ENCODE data around the gene PYGO2. TPM values are rescaled to one million over a fixed set of nuclear protein-coding genes. Genes with fewer than 3 reads are reported as not detected.

The PYGO2 gene
- total RNA-seq, 2 experiments from 2014 or later: 44.3 to 47.3 TPM

GRCh38 chr1:155006601-155007101 lies 45.1 kb upstream of the PYGO2 start:
- peak overlapping the region; percentile 77 for H3K27ac ChIP-seq (ENCODE audit: low read depth, low read length, poor library complexity, severe bottlenecking)
- no peaks in the 10 kb centered on the region for H3K9me2 ChIP-seq (ENCODE audit: insufficient read depth, low read length)
- TF ChIP-seq EZH2phosphoT487 (IDR thresholded peaks at IDR 0.05; ENCODE audit: borderline replicate concordance, low read depth, low read length) (no peak), CTCF (conservative IDR thresholded peaks at IDR 0.05; ENCODE audit: low read length) (no peak)
- no TSS peak for BruUV-seq (replicated peaks)
- intact Hi-C loops (cut with micrococcal nuclease; ENCODE audit: unreplicated experiment): no loop called here
- no peaks in the 10 kb centered on the region for H3K9me3 ChIP-seq (ENCODE audit: low read length)
- no peaks in the 10 kb centered on the region for H4K20me1 ChIP-seq (ENCODE audit: insufficient read depth, low read length)
- POLR2A ChIA-PET: no interaction called here
- DNase-seq (ENCODE audit: low spot score): peak; percentile 71
- H3K79me2 ChIP-seq (ENCODE audit: insufficient read depth, low read depth, low read length): peaks cover 10% of the 10 kb centered on the region; the same call in 1 of the 2 replicates
- H3K36me3 ChIP-seq (ENCODE audit: insufficient read depth, low read length): no peaks in the 10 kb centered on the region
- CTCF ChIA-PET (ENCODE audit: unreplicated experiment): interaction anchor here (1.1 kb wide), 1 partner anchor 168 kb away, joined by 3 read pairs; no protein-coding TSS in a partner anchor
- peaks cover 61% of the 10 kb centered on the region for H3K4me1 ChIP-seq (ENCODE audit: insufficient read depth, low read length, poor library complexity, severe bottlenecking)
- H3K4me2 ChIP-seq (ENCODE audit: low read length): peak overlapping the region; percentile 93
- H2AFZ ChIP-seq (ENCODE audit: low read length): no peak overlapping the region
- peak overlapping the region; percentile 12 for H3K4me3 ChIP-seq (ENCODE audit: low read depth, low read length, poor library complexity, severe bottlenecking)

GRCh38 chr1:155005076-155006011 lies 43.8 kb upstream of the PYGO2 start:
- ChIA-PET POLR2A (interaction anchor here (0.7 to 2.0 kb wide), 4 partner anchors 11 to 866 kb away, joined by 3 to 10 read pairs (median 4); no protein-coding TSS in a partner anchor), CTCF (ENCODE audit: unreplicated experiment) (interaction anchor here (0.7 kb wide), 1 partner anchor 1144 kb away, joined by 5 read pairs; no protein-coding TSS in a partner anchor)
- H3K9me3 ChIP-seq (ENCODE audit: low read length): no peaks in the 10 kb centered on the region
- peak; percentile 57 for DNase-seq (ENCODE audit: low spot score)
- H3K4me3 ChIP-seq (ENCODE audit: low read depth, low read length, poor library complexity, severe bottlenecking): peak overlapping the region; percentile 87
- intact Hi-C loops (cut with micrococcal nuclease; ENCODE audit: unreplicated experiment): no loop called here
- peaks cover 64% of the 10 kb centered on the region for H3K4me1 ChIP-seq (ENCODE audit: insufficient read depth, low read length, poor library complexity, severe bottlenecking)
- H3K79me2 ChIP-seq (ENCODE audit: insufficient read depth, low read depth, low read length): peaks cover 10% of the 10 kb centered on the region; the same call in 1 of the 2 replicates
- H3K9me2 ChIP-seq (ENCODE audit: insufficient read depth, low read length): no peaks in the 10 kb centered on the region
- no TSS peak for BruUV-seq (replicated peaks)
- H4K20me1 ChIP-seq (ENCODE audit: insufficient read depth, low read length): no peaks in the 10 kb centered on the region
- TF ChIP-seq CTCF (conservative IDR thresholded peaks at IDR 0.05; ENCODE audit: low read length) (no peak), EZH2phosphoT487 (IDR thresholded peaks at IDR 0.05; ENCODE audit: borderline replicate concordance, low read depth, low read length) (no peak)
- H3K36me3 ChIP-seq (ENCODE audit: insufficient read depth, low read length): no peaks in the 10 kb centered on the region
- H2AFZ ChIP-seq (ENCODE audit: low read length): no peak overlapping the region
- peak overlapping the region; percentile 77 for H3K27ac ChIP-seq (ENCODE audit: low read depth, low read length, poor library complexity, severe bottlenecking)
- H3K4me2 ChIP-seq (ENCODE audit: low read length): peak overlapping the region; percentile 93
